Measurements from ENCODE around the gene DIS3L2.

The DIS3L2 gene

GRCh38 chr2:232288489-232289030 lies 327.0 kb downstream of the DIS3L2 start:
- Histone ChIP-seq H3K9me3 (ENCODE audit: severe bottlenecking) (no peaks in the 10 kb centered on the region), H3K27me3 (ENCODE audit: insufficient read depth, low read depth, severe bottlenecking) (no peaks in the 10 kb centered on the region), H3K4me3 (ENCODE audit: low read depth, low read length) (no peak overlapping the region), H3K36me3 (no peaks in the 10 kb centered on the region), H3K27ac (no peak overlapping the region)
- no peak for TF ChIP-seq CTCF (IDR thresholded peaks at IDR 0.05; ENCODE audit: low read depth, low read length)
- no peak for DNase-seq

DNA sequence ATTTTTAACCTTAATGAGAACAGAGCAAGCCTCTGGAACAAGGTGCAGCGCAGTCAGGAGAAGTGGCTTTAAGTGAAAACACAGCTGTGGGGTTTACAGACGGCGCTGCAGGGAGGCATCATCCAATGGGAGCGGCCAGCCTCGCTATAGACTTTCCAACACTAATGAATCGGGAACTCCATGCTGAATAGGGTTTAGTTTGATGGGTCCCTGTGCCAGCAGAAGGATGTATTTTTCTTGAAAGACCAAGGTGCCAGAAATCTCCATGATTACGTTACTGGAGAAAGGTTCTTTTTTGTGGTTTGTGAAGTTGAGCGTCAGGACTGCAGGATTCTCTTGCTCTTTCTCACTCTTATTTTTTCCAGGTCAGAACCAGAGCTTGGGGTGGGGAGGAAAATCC lies 329.2 kb downstream of the DIS3L2 start:
- no peak for TF ChIP-seq CTCF (IDR thresholded peaks at IDR 0.05; ENCODE audit: low read depth, low read length)
- no peaks in the 10 kb centered on the region for H3K36me3 ChIP-seq
- no peaks in the 10 kb centered on the region for H3K27me3 ChIP-seq (ENCODE audit: insufficient read depth, low read depth, severe bottlenecking)
- no peak overlapping the region for H3K27ac ChIP-seq
- H3K4me3 ChIP-seq (ENCODE audit: low read depth, low read length) = no peak overlapping the region
- H3K9me3 ChIP-seq (ENCODE audit: severe bottlenecking) = no peaks in the 10 kb centered on the region
- no peak for DNase-seq

DNA sequence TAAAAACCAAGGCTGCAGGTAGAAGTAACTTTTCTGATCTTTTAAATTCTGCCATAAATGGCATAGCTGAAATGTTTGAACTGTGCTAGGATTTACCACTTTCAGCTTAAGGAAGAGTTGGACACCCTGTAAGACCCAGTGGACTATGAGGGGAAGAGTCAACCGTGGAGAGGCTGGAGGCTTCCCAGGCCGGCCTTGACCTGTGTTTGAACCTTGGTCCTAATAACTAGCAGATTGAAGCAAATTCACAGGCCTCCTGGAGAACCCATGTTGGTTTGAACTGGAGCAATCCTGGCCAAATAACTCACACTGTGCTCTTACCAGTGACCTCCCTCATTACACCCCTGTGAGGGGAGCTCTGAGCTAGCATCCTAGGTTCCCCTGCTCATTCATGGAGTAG lies 329.8 kb downstream of the DIS3L2 start:
- no peaks in the 10 kb centered on the region for H3K9me3 ChIP-seq (ENCODE audit: severe bottlenecking)
- H3K4me3 ChIP-seq (ENCODE audit: low read depth, low read length) = no peak overlapping the region
- no peaks in the 10 kb centered on the region for H3K36me3 ChIP-seq
- no peak overlapping the region for H3K27ac ChIP-seq
- no peaks in the 10 kb centered on the region for H3K27me3 ChIP-seq (ENCODE audit: insufficient read depth, low read depth, severe bottlenecking)
- no peak for DNase-seq
- no peak for TF ChIP-seq CTCF (IDR thresholded peaks at IDR 0.05; ENCODE audit: low read depth, low read length)

DNA sequence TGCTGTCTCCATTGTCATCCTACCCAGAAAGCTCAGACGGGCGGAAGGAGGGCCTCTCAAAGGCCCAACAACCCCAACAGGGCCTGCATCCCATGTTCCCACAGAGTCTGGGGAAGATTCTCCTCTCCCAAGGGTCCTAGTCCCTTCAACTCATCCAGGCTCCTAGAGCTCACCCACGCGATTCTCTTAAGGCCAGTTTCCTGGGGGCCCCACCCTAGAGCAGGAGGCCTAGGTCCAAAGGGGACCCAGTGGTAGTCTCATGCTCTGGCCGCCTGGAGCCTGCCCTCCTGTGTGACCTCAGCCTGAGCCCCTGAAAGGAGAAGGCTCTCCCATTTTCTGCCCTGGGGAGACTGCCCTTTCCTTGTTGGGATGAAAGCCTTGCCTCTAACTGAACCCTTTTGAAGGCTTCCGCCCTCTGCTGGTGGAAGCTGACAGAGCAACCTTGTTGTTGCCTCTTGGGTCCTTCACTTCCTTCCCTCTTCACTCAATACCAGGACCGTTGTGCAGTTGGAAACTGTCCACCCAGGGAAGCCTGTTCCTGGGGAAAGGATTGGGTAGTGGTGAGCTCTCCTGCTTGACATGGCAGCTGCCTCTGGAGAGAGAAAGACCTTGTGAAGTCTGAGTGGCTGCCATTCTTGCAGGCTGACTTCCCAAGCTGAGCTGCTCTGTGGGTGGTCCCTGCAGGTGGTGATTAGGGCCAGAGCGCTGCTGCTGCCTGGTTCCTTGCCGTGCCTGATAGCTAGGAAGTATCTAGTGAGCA lies 331.1 kb downstream of the DIS3L2 start:
- H3K9me3 ChIP-seq (ENCODE audit: severe bottlenecking) = no peaks in the 10 kb centered on the region
- no peaks in the 10 kb centered on the region for H3K36me3 ChIP-seq
- H3K4me3 ChIP-seq (ENCODE audit: low read depth, low read length) = no peak overlapping the region
- DNase-seq = peak; percentile 66
- no peak overlapping the region for H3K27ac ChIP-seq
- no peaks in the 10 kb centered on the region for H3K27me3 ChIP-seq (ENCODE audit: insufficient read depth, low read depth, severe bottlenecking)
- peak; percentile 89 for TF ChIP-seq CTCF (IDR thresholded peaks at IDR 0.05; ENCODE audit: low read depth, low read length)

DNA sequence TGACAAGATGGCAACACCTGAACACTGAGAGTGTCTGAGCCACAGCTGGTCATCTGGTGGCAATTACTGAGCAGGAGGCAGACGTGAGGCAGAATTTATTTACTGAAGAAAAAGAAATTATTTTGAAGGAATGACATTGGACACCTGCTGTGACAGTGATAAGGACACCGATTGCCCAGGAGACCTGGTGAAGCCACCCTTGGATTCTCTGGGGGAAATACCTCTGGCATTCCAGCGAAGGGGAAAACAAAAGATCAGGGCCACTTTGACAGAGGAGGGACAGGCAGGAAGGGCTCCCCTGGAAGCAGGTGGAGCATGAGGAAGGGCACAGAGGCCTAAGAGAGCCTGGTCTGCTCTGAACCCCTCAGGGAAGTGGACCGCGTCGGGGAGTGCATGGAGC lies 331.7 kb downstream of the DIS3L2 start:
- no peaks in the 10 kb centered on the region for H3K9me3 ChIP-seq (ENCODE audit: severe bottlenecking)
- no peaks in the 10 kb centered on the region for H3K36me3 ChIP-seq
- no peak overlapping the region for H3K27ac ChIP-seq
- H3K4me3 ChIP-seq (ENCODE audit: low read depth, low read length) = no peak overlapping the region
- no peaks in the 10 kb centered on the region for H3K27me3 ChIP-seq (ENCODE audit: insufficient read depth, low read depth, severe bottlenecking)
- TF ChIP-seq CTCF (IDR thresholded peaks at IDR 0.05; ENCODE audit: low read depth, low read length) = no peak
- DNase-seq = no peak

All from WERI-Rb-1 (cell line).